Measurements from ENCODE around the gene TRAF6. TPM values are rescaled to one million over a fixed set of nuclear protein-coding genes. Genes with fewer than 3 reads are reported as not detected.

Gene TRAF6
- polyA plus RNA-seq, 10 donors = 14.2 to 23.1 (median 17.6) TPM

Other genes starting within 250 kb of the TRAF6 start
- gene COMMD9, start 220.8 kb downstream of the TRAF6 start, polyA plus RNA-seq (ENCODE audit: insufficient read length in 10 of 10) = 10 to 100 TPM; 51.8 to 62.2 (median 56.9) TPM
- gene PRR5L, start 214.0 kb downstream of the TRAF6 start, polyA plus RNA-seq (ENCODE audit: insufficient read length in 10 of 10) = 10 to 100 TPM in 1 of 10 donors, 1 to 10 TPM in 9; 6.1 to 11.3 (median 7.4) TPM
- 10 to 100 TPM in 4 of 10 donors, 1 to 10 TPM in 6; 4.4 to 16.7 (median 8.3) TPM for gene RAG1, start 57.7 kb upstream of the TRAF6 start, polyA plus RNA-seq (ENCODE audit: insufficient read length in 10 of 10)
- 10 to 100 TPM; 31.0 to 57.6 (median 46.3) TPM for gene IFTAP, start 84.2 kb upstream of the TRAF6 start, polyA plus RNA-seq (ENCODE audit: insufficient read length in 10 of 10)
- gene RAG2, start 88.0 kb upstream of the TRAF6 start, polyA plus RNA-seq (ENCODE audit: insufficient read length in 10 of 10) = under 1 TPM in 5 of 10 donors, not detected in 5; 0.20 to 0.44 (median 0.37) TPM